Adrenal gland (tissue), 5 donors: ENCODE results near the gene BTBD18.

Source experiments
- CTCF ChIP-seq, 6 experiments: fragments of 450-650 bp in 4 of 6; fragments of 200-600 bp in 2 of 6; sonication (generic) in 1 of 6; IDR thresholded peaks; 1 replicate in 5 of 6; 2 replicates in 1 of 6; pipeline versions ENCODE4 v1.5.1 to v1.8.0; 2016 to 2021; ENCODE audit warnings: antibody characterized with exemption in 6 of 6, mild to moderate bottlenecking in 2 of 6, moderate library complexity in 1 of 6
- POLR2A ChIP-seq, 2 donors: fragments of 450-650 bp; IDR thresholded peaks; one replicate each; pipeline ENCODE4 v1.6.1; 2017; ENCODE audit warnings: antibody characterized with exemption in 2 of 2, mild to moderate bottlenecking in 2 of 2, moderate library complexity in 1 of 2
- donor health status: DM: no; HTN: no; CAD: no.

DNA sequence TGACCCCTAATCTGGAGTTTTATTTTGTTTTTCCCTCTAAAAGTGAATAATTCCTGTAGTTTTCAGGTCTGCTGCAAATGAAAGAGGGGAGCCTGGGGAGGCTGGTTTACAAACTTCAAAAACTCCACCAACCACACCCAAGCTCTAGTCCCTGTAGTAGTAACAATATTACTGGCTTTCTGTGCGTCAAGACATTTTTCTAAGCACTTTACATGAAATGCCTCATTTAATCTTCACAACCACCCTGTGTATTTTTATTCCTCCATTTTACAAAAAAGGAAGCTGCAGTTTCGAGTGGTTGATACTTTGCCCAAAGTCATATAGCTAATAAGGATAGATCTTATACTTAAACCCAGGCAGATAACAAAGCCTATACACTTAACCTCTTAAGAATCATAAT lies 33.5 kb upstream of the BTBD18 start:
- no peak for TF ChIP-seq POLR2A (IDR thresholded peaks at IDR 0.05)
- no peak for TF ChIP-seq CTCF (IDR thresholded peaks at IDR 0.05)
